Activated naive CD4-positive, alpha-beta T cell treated with anti-CD3 and anti-CD28 coated beads, Interleukin-2, amount 50 U/mL, for 24 hours (primary cell): ENCODE results near the gene HNF4A.

Experiments used
- H3K27ac Mint-ChIP-seq: one replicate; pipeline ENCODE4 v1.8.0; 2021; ENCODE audit warnings: mild to moderate bottlenecking, mixed read lengths
- H3K27me3 Mint-ChIP-seq: one replicate; pipeline ENCODE4 v1.8.0; 2021; ENCODE audit warnings: mixed read lengths
- H3K36me3 Mint-ChIP-seq: one replicate; pipeline ENCODE4 v1.8.0; 2021; ENCODE audit warnings: mixed read lengths
- H3K4me1 Mint-ChIP-seq: one replicate; pipeline ENCODE4 v1.8.0; 2021; ENCODE audit warnings: mixed read lengths
- H3K4me3 Mint-ChIP-seq: one replicate; pipeline ENCODE4 v1.8.0; 2021; ENCODE audit warnings: mild to moderate bottlenecking, mixed read lengths
- H3K9me3 Mint-ChIP-seq: one replicate; pipeline ENCODE4 v1.8.0; 2021; ENCODE audit warnings: mixed read lengths

HNF4A gene

GRCh38 chr20:44418069-44418905 is 62.8 kb downstream of the HNF4A start:
- Mint-ChIP-seq H3K9me3 (no peaks in the 10 kb centered on the region), H3K36me3 (no peaks in the 10 kb centered on the region), H3K4me1 (no peaks in the 10 kb centered on the region), H3K4me3 (no peak overlapping the region), H3K27ac (no peak overlapping the region), H3K27me3 (peaks cover 4% of the 10 kb centered on the region)

GRCh38 chr20:44419131-44419844 is 63.8 kb downstream of the HNF4A start:
- no peaks in the 10 kb centered on the region for H3K4me1 Mint-ChIP-seq
- no peak overlapping the region for H3K4me3 Mint-ChIP-seq
- no peaks in the 10 kb centered on the region for H3K36me3 Mint-ChIP-seq
- peaks cover 4% of the 10 kb centered on the region for H3K27me3 Mint-ChIP-seq
- H3K9me3 Mint-ChIP-seq = no peaks in the 10 kb centered on the region
- H3K27ac Mint-ChIP-seq = no peak overlapping the region

GRCh38 chr20:44420497-44420896 is 65.0 kb downstream of the HNF4A start:
- Mint-ChIP-seq H3K36me3 (no peaks in the 10 kb centered on the region), H3K4me3 (no peak overlapping the region), H3K4me1 (no peaks in the 10 kb centered on the region), H3K27me3 (peaks cover 4% of the 10 kb centered on the region), H3K9me3 (no peaks in the 10 kb centered on the region), H3K27ac (no peak overlapping the region)

- peaks cover 4% of the 10 kb centered on the region for H3K27me3 Mint-ChIP-seq
These were observed 66.6 kb downstream of the HNF4A start for GRCh38 chr20:44422083-44422482.

DNA sequence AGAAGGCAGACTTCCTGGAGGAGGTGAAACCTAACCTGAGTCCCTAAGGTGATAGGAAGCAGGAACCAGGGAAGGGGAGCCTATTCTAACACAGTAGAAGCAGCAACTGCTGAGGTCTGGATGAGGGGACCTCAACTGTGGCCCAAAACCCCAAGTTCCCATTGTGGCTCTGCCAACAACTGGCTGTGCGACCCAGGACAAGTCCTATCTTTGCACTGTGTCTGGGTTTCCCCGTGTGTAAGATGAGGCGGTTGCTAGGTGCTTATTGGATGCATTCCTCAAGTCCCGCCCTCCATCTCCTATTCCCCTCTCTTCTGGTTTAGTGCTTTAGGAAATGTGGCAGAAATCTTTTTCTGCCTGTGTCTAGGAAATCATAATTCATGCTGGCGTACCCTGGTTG is 68.0 kb downstream of the HNF4A start:
- no peaks in the 10 kb centered on the region for H3K4me1 Mint-ChIP-seq
- H3K36me3 Mint-ChIP-seq = no peaks in the 10 kb centered on the region
- peaks cover 4% of the 10 kb centered on the region for H3K27me3 Mint-ChIP-seq
- no peaks in the 10 kb centered on the region for H3K9me3 Mint-ChIP-seq
- H3K4me3 Mint-ChIP-seq = no peak overlapping the region
- no peak overlapping the region for H3K27ac Mint-ChIP-seq

More at GRCh38 chr20:44422083-44422482, 66.6 kb downstream of the HNF4A start:
- Mint-ChIP-seq H3K9me3 (no peaks in the 10 kb centered on the region), H3K27ac (no peak overlapping the region), H3K4me3 (no peak overlapping the region), H3K4me1 (no peaks in the 10 kb centered on the region), H3K36me3 (no peaks in the 10 kb centered on the region)

GRCh38 chr20:44424039-44424495 is 68.6 kb downstream of the HNF4A start:
- no peak overlapping the region for H3K27ac Mint-ChIP-seq
- H3K9me3 Mint-ChIP-seq = no peaks in the 10 kb centered on the region
- no peaks in the 10 kb centered on the region for H3K36me3 Mint-ChIP-seq
- H3K27me3 Mint-ChIP-seq = peaks cover 4% of the 10 kb centered on the region
- H3K4me3 Mint-ChIP-seq = no peak overlapping the region
- no peaks in the 10 kb centered on the region for H3K4me1 Mint-ChIP-seq

DNA sequence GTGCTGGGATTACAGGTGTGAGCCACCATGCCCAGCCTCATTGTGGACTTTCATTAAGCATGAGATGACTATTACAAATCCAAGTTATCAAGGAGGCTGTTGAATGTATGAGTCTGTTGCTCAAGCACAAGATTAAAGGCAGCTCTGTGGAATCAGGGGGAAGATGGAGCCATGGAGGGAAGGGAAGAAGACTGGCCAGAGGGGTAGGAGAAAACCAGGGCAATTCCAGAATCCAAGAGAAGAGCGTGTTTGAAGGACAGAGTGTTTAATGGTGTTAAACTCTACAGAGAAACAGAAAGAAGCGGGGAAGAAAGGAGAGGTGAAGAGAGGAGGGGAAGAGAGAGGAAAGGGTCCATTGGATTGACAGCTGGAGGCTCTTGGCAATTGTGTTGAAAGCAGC is 70.4 kb downstream of the HNF4A start:
- peaks cover 4% of the 10 kb centered on the region for H3K27me3 Mint-ChIP-seq
- H3K9me3 Mint-ChIP-seq = no peaks in the 10 kb centered on the region
- no peaks in the 10 kb centered on the region for H3K4me1 Mint-ChIP-seq
- H3K4me3 Mint-ChIP-seq = no peak overlapping the region
- no peak overlapping the region for H3K27ac Mint-ChIP-seq
- H3K36me3 Mint-ChIP-seq = no peaks in the 10 kb centered on the region

GRCh38 chr20:44426879-44427790 is 71.6 kb downstream of the HNF4A start:
- H3K9me3 Mint-ChIP-seq = no peaks in the 10 kb centered on the region
- H3K36me3 Mint-ChIP-seq = no peaks in the 10 kb centered on the region
- H3K4me3 Mint-ChIP-seq = no peak overlapping the region
- H3K27me3 Mint-ChIP-seq = no peaks in the 10 kb centered on the region
- H3K27ac Mint-ChIP-seq = no peak overlapping the region
- no peaks in the 10 kb centered on the region for H3K4me1 Mint-ChIP-seq

DNA sequence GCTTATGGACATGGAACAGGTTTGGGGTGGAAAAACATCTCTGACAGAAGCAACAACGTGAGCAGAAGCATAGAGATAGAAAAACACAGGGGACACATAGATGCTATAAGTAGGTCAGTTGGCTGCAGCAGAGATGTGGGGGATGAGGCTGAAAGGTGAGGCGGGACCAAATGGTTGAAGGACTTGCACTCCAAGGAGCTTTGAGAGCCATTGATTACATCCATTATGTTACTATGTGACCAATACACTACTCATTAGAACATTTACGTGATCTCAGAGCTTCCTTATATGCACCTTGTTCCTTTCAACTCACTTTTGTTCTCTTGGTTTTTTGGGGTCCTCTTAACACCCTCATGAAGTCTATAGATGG is 72.3 kb downstream of the HNF4A start:
- no peaks in the 10 kb centered on the region for H3K36me3 Mint-ChIP-seq
- no peaks in the 10 kb centered on the region for H3K9me3 Mint-ChIP-seq
- no peaks in the 10 kb centered on the region for H3K4me1 Mint-ChIP-seq
- no peak overlapping the region for H3K27ac Mint-ChIP-seq
- no peaks in the 10 kb centered on the region for H3K27me3 Mint-ChIP-seq
- no peak overlapping the region for H3K4me3 Mint-ChIP-seq

DNA sequence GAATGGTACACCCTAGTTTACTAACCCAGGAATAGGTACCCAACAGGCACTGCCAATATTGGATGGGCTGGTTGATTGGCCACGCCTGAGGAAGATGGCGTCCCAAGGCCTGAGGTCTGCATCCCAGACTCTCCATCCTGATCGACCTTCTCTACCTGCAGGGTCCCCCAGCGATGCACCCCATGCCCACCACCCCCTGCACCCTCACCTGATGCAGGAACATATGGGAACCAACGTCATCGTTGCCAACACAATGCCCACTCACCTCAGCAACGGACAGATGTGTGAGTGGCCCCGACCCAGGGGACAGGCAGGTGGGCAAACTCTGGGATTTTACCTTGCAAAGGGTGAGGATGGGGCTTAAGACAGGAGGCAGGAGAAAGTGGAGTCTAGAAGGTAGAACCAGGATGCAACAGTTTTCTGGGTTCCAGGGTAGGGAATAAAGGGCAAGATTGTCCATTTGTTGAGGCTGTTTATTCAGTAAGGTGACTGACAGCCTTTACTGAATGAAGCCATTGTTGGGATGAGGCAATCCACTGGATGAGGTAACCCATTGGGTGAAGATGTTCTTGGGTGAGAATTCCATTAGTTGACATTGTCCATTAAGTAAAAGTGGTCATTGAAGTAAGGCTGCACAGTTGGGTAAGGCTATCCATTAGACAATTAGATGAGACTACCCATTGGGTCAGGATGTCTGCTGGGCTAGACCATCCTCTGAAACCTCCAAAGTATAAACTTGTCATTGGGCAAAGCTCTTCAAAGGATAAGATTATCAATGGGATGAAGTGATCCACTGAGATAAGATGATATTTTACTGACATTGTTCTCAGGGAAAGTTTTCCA is 72.9 kb downstream of the HNF4A start:
- Mint-ChIP-seq H3K27me3 (no peaks in the 10 kb centered on the region), H3K4me1 (no peaks in the 10 kb centered on the region)

DNA sequence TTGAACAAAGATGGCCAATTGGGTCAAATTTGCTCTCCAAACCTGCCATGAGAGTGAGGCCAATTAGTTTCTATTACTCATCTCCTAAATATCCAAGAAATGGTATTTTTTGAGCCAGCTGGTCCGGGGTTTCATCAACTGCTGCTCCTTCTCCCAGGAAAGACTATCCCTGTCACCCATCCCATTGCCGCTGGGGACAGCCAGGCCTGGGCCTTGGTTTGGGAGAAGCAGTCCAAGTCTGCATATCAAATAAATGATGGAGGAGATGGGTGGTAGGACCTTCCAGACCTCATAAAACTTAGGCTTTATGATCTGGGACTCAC is 73.5 kb downstream of the HNF4A start:
- Mint-ChIP-seq H3K36me3 (no peaks in the 10 kb centered on the region), H3K27me3 (no peaks in the 10 kb centered on the region), H3K9me3 (no peaks in the 10 kb centered on the region), H3K4me3 (no peak overlapping the region), H3K27ac (no peak overlapping the region), H3K4me1 (no peaks in the 10 kb centered on the region)

More for the DNA sequence above, 72.9 kb downstream of the HNF4A start:
- H3K36me3 Mint-ChIP-seq = no peaks in the 10 kb centered on the region
- H3K27ac Mint-ChIP-seq = no peak overlapping the region
- H3K9me3 Mint-ChIP-seq = no peaks in the 10 kb centered on the region
- no peak overlapping the region for H3K4me3 Mint-ChIP-seq

DNA sequence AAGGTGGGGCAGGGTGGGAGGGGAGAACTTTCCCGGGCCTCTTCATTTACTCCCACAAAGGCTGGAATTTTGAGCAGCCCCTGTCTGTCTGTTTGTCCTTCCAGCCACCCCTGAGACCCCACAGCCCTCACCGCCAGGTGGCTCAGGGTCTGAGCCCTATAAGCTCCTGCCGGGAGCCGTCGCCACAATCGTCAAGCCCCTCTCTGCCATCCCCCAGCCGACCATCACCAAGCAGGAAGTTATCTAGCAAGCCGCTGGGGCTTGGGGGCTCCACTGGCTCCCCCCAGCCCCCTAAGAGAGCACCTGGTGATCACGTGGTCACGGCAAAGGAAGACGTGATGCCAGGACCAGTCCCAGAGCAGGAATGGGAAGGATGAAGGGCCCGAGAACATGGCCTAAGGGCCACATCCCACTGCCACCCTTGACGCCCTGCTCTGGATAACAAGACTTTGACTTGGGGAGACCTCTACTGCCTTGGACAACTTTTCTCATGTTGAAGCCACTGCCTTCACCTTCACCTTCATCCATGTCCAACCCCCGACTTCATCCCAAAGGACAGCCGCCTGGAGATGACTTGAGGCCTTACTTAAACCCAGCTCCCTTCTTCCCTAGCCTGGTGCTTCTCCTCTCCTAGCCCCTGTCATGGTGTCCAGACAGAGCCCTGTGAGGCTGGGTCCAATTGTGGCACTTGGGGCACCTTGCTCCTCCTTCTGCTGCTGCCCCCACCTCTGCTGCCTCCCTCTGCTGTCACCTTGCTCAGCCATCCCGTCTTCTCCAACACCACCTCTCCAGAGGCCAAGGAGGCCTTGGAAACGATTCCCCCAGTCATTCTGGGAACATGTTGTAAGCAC is 74.1 kb downstream of the HNF4A start:
- no peak overlapping the region for H3K4me3 Mint-ChIP-seq
- H3K27me3 Mint-ChIP-seq = no peaks in the 10 kb centered on the region
- no peaks in the 10 kb centered on the region for H3K9me3 Mint-ChIP-seq
- no peak overlapping the region for H3K27ac Mint-ChIP-seq
- H3K36me3 Mint-ChIP-seq = no peaks in the 10 kb centered on the region
- no peaks in the 10 kb centered on the region for H3K4me1 Mint-ChIP-seq

DNA sequence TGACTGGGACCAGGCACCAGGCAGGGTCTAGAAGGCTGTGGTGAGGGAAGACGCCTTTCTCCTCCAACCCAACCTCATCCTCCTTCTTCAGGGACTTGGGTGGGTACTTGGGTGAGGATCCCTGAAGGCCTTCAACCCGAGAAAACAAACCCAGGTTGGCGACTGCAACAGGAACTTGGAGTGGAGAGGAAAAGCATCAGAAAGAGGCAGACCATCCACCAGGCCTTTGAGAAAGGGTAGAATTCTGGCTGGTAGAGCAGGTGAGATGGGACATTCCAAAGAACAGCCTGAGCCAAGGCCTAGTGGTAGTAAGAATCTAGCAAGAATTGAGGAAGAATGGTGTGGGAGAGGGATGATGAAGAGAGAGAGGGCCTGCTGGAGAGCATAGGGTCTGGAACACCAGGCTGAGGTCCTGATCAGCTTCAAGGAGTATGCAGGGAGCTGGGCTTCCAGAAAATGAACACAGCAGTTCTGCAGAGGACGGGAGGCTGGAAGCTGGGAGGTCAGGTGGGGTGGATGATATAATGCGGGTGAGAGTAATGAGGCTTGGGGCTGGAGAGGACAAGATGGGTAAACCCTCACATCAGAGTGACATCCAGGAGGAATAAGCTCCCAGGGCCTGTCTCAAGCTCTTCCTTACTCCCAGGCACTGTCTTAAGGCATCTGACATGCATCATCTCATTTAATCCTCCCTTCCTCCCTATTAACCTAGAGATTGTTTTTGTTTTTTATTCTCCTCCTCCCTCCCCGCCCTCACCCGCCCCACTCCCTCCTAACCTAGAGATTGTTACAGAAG is 75.0 kb downstream of the HNF4A start:
- H3K27me3 Mint-ChIP-seq = no peaks in the 10 kb centered on the region
- no peaks in the 10 kb centered on the region for H3K9me3 Mint-ChIP-seq
- H3K27ac Mint-ChIP-seq = no peak overlapping the region
- no peaks in the 10 kb centered on the region for H3K36me3 Mint-ChIP-seq
- no peaks in the 10 kb centered on the region for H3K4me1 Mint-ChIP-seq
- no peak overlapping the region for H3K4me3 Mint-ChIP-seq

GRCh38 chr20:44431118-44431501 is 75.6 kb downstream of the HNF4A start:
- H3K27me3 Mint-ChIP-seq = no peaks in the 10 kb centered on the region
- no peaks in the 10 kb centered on the region for H3K36me3 Mint-ChIP-seq
- H3K27ac Mint-ChIP-seq = no peak overlapping the region
- H3K9me3 Mint-ChIP-seq = no peaks in the 10 kb centered on the region
- H3K4me3 Mint-ChIP-seq = no peak overlapping the region
- H3K4me1 Mint-ChIP-seq = no peaks in the 10 kb centered on the region
